Measurements from ENCODE around the gene ZBED1. TPM values are rescaled to one million over a fixed set of nuclear protein-coding genes. Genes with fewer than 3 reads are reported as not detected.
A peak's percentile ranks its signal among the peaks of the same experiment; 100 is the strongest.
"Not testable (repeated sequence)": the region's sequence is repeated elsewhere in the genome, so short reads cannot be mapped to it uniquely, and the experiment has no call there.

ZBED1 gene
- total and polyA plus RNA-seq, 5 experiments from 2014 or later = 25.6 to 43.4 (median 32.6) TPM

DNA sequence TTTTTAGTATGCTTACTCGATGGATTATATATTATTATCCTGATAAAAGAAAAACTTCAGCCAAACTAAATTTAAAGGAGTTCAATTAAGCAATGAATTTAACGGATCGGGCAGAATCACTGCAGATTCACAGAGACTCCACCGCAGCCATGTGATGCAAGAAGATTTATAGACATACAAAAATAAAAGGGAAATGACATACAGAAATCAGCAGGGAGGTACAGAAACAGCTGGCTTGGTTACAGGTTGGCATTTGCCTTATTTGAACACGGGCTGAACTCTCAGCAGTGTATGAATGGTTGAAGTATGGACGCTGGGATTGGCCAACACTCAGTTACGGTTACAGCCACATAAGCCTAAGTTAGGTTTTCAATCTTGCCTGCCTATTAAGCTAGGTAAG, 35.4 kb upstream of the ZBED1 start:
- no peak overlapping the region for H3K4me3 Mint-ChIP-seq

GRCh38 chrX:2534261-2535021, 33.7 kb upstream of the ZBED1 start:
- H3K9me3 Mint-ChIP-seq, H3K36me3 Mint-ChIP-seq: not testable (repeated sequence)

More for the DNA sequence above, 35.4 kb upstream of the ZBED1 start:
- no peaks in the 10 kb centered on the region for H3K9me3 Mint-ChIP-seq
- POLR2A ChIA-PET = no interaction called here
- H3K36me3 Mint-ChIP-seq = no peaks in the 10 kb centered on the region
- DNase-seq = no peak
- H3K4me1 Mint-ChIP-seq = no peaks in the 10 kb centered on the region
- no peak for ATAC-seq
- no peak overlapping the region for H3K27ac Mint-ChIP-seq
- H3K27me3 Mint-ChIP-seq = peaks cover 0 to 8% (median 5%) of the 10 kb centered on the region in 5 donors

GRCh38 chrX:2533424-2533823, 32.6 kb upstream of the ZBED1 start:
- no peaks in the 10 kb centered on the region for H3K4me1 Mint-ChIP-seq
- no peak for DNase-seq
- POLR2A ChIA-PET = no interaction called here
- no peaks in the 10 kb centered on the region for H3K36me3 Mint-ChIP-seq
- H3K9me3 Mint-ChIP-seq = no peaks in the 10 kb centered on the region
- peaks cover 0 to 5% (median 4%) of the 10 kb centered on the region in 5 donors for H3K27me3 Mint-ChIP-seq
- ATAC-seq = no peak
- H3K4me3 Mint-ChIP-seq = no peak overlapping the region
- no peak overlapping the region for H3K27ac Mint-ChIP-seq

More at GRCh38 chrX:2534261-2535021, 33.7 kb upstream of the ZBED1 start:
- DNase-seq, H3K4me3 Mint-ChIP-seq, H3K4me1 Mint-ChIP-seq, H3K27me3 Mint-ChIP-seq, POLR2A ChIA-PET, ATAC-seq: not testable (repeated sequence)
- H3K27ac Mint-ChIP-seq = peak overlapping the region in 1 of 10 donors; percentile 52

DNA sequence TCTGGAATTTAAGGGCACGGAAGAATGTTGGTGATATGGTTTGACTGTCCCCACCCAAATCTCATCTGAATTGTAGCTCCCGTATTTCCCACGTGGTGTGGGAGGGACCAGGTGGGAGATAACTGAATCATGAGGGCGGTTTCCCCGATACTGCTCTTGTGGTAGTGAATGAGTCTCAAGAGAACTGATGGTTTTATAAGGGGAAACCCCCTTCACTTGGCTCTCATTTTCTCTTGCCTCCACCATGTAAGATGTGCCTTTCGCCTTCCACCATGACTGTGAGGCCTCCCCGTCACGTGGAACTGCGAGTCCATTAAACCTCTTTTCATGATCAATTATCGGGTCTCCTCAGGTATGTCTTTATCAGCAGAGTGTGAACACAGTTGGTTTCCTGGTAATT, 25.6 kb upstream of the ZBED1 start:
- POLR2A ChIA-PET = no interaction called here
- H3K4me3 Mint-ChIP-seq = no peak overlapping the region
- ATAC-seq (no peak), DNase-seq (no peak)
- peaks cover 0 to 5% (median 0%) of the 10 kb centered on the region in 4 donors for H3K4me1 Mint-ChIP-seq
- peaks cover 0 to 5% (median 0%) of the 10 kb centered on the region in 3 donors for H3K36me3 Mint-ChIP-seq
- H3K27me3 Mint-ChIP-seq = peaks cover 14 to 28% (median 17%) of the 10 kb centered on the region in 5 donors
- H3K9me3 Mint-ChIP-seq = peaks cover 0 to 1% (median 0%) of the 10 kb centered on the region in 9 donors
- H3K27ac Mint-ChIP-seq = peak overlapping the region in 1 of 10 donors; percentile 20

- H3K4me1 Mint-ChIP-seq = peaks cover 0 to 5% (median 0%) of the 10 kb centered on the region in 4 donors
- H3K36me3 Mint-ChIP-seq = peaks cover 0 to 5% (median 0%) of the 10 kb centered on the region in 3 donors
- POLR2A ChIA-PET = no interaction called here
- H3K27ac Mint-ChIP-seq = no peak overlapping the region
- no peak overlapping the region for H3K4me3 Mint-ChIP-seq
- H3K27me3 Mint-ChIP-seq = peaks cover 14 to 28% (median 17%) of the 10 kb centered on the region in 5 donors
- ATAC-seq = no peak
- H3K9me3 Mint-ChIP-seq = peaks cover 0 to 1% (median 0%) of the 10 kb centered on the region in 9 donors
- DNase-seq = no peak
Observed at GRCh38 chrX:2523911-2524310, 23.1 kb upstream of the ZBED1 start.

DNA sequence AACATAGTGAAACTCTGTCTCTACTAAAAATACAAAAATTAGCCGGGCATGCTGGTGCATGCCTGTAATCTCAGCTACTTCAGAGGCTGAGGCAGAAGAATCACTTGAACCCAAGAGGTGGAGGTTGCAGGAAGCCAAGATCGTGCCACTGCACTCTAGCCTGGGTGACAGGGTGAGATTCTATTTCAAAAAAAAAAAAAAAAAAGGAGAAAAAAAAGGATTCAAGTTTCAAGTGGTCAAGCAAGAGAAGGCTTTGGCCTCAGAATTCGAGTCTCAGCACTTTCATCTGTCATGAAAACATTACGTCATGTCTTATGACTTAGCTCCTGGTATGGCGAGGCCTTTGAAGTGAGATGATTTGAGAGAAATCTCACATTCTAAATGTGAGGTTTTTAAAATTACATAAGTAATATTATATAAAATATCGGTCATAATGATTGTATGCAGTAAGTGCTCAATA, 21.2 kb upstream of the ZBED1 start:
- H3K27ac Mint-ChIP-seq = no peak overlapping the region
- ATAC-seq = no peak
- H3K27me3 Mint-ChIP-seq = peaks cover 8 to 21% (median 11%) of the 10 kb centered on the region in 5 donors
- H3K4me3 Mint-ChIP-seq = no peak overlapping the region
- DNase-seq = no peak
- H3K36me3 Mint-ChIP-seq = no peaks in the 10 kb centered on the region
- H3K9me3 Mint-ChIP-seq = peaks cover 0 to 1% (median 0%) of the 10 kb centered on the region in 9 donors
- H3K4me1 Mint-ChIP-seq = peaks cover 2 to 11% (median 6%) of the 10 kb centered on the region in 4 donors
- POLR2A ChIA-PET = no interaction called here

GRCh38 chrX:2521092-2521926, 20.5 kb upstream of the ZBED1 start:
- POLR2A ChIA-PET = no interaction called here
- Mint-ChIP-seq H3K9me3 (peaks cover 0 to 1% (median 0%) of the 10 kb centered on the region in 9 donors), H3K27me3 (peaks cover 3 to 15% (median 6%) of the 10 kb centered on the region in 5 donors), H3K36me3 (no peaks in the 10 kb centered on the region), H3K4me1 (peaks cover 4 to 14% (median 9%) of the 10 kb centered on the region in 4 donors), H3K27ac (peak overlapping the region in 1 of 10 donors; percentile 18), H3K4me3 (peak overlapping the region in 2 of 10 donors; percentile 27 to 54)
- ATAC-seq (no peak), DNase-seq (peak in 1 of 10 donors; percentile 24)

GRCh38 chrX:2520539-2520938, 19.8 kb upstream of the ZBED1 start:
- H3K4me1 Mint-ChIP-seq = peaks cover 4 to 13% (median 9%) of the 10 kb centered on the region in 4 donors
- peaks cover 3 to 8% (median 4%) of the 10 kb centered on the region in 5 donors for H3K27me3 Mint-ChIP-seq
- H3K4me3 Mint-ChIP-seq = no peak overlapping the region
- POLR2A ChIA-PET = no interaction called here
- DNase-seq (no peak), ATAC-seq (no peak)
- H3K9me3 Mint-ChIP-seq = peaks cover 0 to 1% (median 0%) of the 10 kb centered on the region in 9 donors
- no peaks in the 10 kb centered on the region for H3K36me3 Mint-ChIP-seq
- H3K27ac Mint-ChIP-seq = no peak overlapping the region

DNA sequence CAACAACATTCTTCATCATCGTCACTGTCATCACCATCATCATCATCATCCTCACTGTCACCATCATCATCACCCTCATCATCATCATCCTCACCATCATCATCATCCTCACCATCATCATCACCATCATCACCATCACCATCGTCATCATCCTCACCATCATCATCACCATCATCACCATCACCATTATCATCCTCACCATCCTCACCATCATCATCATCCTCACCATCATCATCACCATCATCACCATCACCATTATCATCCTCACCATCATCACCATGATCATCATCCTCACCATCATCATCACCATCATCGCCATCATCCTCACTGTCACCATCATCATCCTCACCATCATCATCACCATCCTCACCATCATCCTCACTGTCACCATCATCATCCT, 18.9 kb upstream of the ZBED1 start:
- POLR2A ChIA-PET, H3K27ac Mint-ChIP-seq, H3K36me3 Mint-ChIP-seq, H3K4me3 Mint-ChIP-seq, ATAC-seq, H3K9me3 Mint-ChIP-seq, DNase-seq, H3K27me3 Mint-ChIP-seq: not testable (repeated sequence)
- peaks cover 4 to 14% (median 10%) of the 10 kb centered on the region in 4 donors for H3K4me1 Mint-ChIP-seq

DNA sequence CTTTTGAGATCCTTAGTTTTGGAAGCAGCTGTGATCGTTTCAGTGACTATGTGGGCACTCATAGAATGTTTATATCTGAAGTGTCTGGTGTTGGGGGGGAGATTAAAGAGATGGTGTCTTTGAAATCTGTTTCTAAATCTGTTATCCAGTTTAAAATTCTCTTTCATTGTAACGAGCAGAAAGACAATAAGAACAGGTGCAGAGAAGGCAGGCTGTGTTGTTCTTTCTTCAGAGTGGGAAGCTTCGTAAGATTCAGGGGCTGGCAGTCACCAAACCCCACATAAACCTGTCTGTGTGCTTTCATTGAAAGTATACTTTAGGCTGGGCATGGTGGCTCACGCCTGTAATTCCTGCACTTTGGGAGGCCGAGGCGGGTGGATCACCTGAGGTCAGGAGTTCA, 16.3 kb upstream of the ZBED1 start:
- peaks cover 0 to 6% (median 3%) of the 10 kb centered on the region in 5 donors for H3K27me3 Mint-ChIP-seq
- H3K4me3 Mint-ChIP-seq = no peak overlapping the region
- no peaks in the 10 kb centered on the region for H3K9me3 Mint-ChIP-seq
- POLR2A ChIA-PET = no interaction called here
- peak overlapping the region in 2 of 10 donors; percentile 6 to 18 for H3K27ac Mint-ChIP-seq
- H3K4me1 Mint-ChIP-seq = peaks cover 7 to 21% (median 11%) of the 10 kb centered on the region in 4 donors
- DNase-seq (no peak), ATAC-seq (no peak)
- H3K36me3 Mint-ChIP-seq = no peaks in the 10 kb centered on the region

- Mint-ChIP-seq H3K27me3 (peaks cover 0 to 6% (median 3%) of the 10 kb centered on the region in 5 donors), H3K9me3 (no peaks in the 10 kb centered on the region), H3K4me3 (no peak overlapping the region), H3K36me3 (no peaks in the 10 kb centered on the region), H3K4me1 (peaks cover 7 to 21% (median 11%) of the 10 kb centered on the region in 4 donors), H3K27ac (peak overlapping the region in 2 of 10 donors; percentile 6 to 18)
- POLR2A ChIA-PET = no interaction called here
- DNase-seq (no peak), ATAC-seq (no peak)
Observed at GRCh38 chrX:2516623-2517022, 15.8 kb upstream of the ZBED1 start.

GRCh38 chrX:2514131-2514530, 13.4 kb upstream of the ZBED1 start:
- no peaks in the 10 kb centered on the region for H3K36me3 Mint-ChIP-seq
- H3K9me3 Mint-ChIP-seq = no peaks in the 10 kb centered on the region
- ATAC-seq (no peak), DNase-seq (no peak)
- H3K27ac Mint-ChIP-seq = no peak overlapping the region
- POLR2A ChIA-PET = no interaction called here
- H3K4me3 Mint-ChIP-seq = no peak overlapping the region
- peaks cover 7 to 21% (median 11%) of the 10 kb centered on the region in 4 donors for H3K4me1 Mint-ChIP-seq
- peaks cover 0 to 6% (median 4%) of the 10 kb centered on the region in 5 donors for H3K27me3 Mint-ChIP-seq
